ENCODE results near the gene ZNF883. TPM values are rescaled to one million over a fixed set of nuclear protein-coding genes. Genes with fewer than 3 reads are reported as not detected.
A peak's percentile ranks its signal among the peaks of the same experiment; 100 is the strongest.

ZNF883 gene
- total and polyA plus RNA-seq, 9 of the 15 experiments (the other 6 are each of a cell fraction or from before 2014, with no cell fraction given) = 1.00 to 5.7 (median 3.7) TPM

DNA sequence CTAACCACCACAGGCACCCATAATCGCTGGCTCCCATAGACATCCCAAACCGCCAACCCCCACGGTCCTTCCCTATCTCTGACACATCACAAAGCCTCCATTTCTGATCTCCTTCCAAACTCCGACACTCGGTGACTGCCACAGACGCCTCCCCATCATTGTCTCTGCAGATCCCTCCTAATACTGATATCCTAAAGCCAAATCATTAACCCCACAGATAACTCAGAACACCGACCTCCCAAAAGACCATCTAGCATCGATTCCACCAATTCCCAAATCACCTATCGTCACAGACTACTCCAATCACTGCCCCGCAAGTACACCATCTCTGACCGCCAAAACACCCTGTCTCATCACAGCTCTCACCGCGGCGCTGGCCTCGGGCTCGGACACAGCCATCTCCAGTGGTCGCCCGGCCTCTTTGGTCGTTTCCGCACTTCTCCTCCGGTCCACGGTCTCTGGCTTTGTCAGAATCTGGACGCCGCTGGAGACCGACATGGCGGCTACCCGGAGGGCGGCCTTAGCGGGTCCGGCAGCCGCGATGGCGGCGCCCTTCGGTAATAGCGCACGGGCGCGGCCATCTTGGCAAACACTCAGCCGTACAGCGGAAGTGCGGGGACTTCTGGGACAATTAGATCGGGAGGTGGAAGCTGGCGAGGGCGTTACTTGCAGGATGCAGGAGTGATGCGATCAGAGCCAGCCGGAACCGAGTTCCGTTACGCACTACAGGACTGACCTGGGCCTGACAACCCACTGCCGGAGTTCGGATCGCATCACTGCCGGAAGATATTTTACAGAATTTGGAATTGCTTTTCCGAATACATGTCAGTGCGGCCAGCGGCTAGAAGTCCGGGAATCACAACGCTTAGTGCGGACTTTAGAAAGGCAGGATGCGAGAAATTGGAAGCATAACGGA is 44.5 kb upstream of the ZNF883 start, which contains the start of gene ZFP37 (continued):
- TF ChIP-seq ZNF830 (CRISPR knock-in tag; IDR thresholded peaks at IDR 0.05) (no peak), ZNF133 (CRISPR knock-in tag; IDR thresholded peaks at IDR 0.05) (no peak), ZNF175 (CRISPR knock-in tag; IDR thresholded peaks at IDR 0.05; ENCODE audit: low read depth) (peak; percentile 78; the same call in 1 of the 2 replicates), KLF16 (IDR thresholded peaks at IDR 0.05) (no peak), ZNF764 (CRISPR knock-in tag; IDR thresholded peaks at IDR 0.05; ENCODE audit: low read depth) (no peak), ZNF766 (CRISPR knock-in tag; conservative IDR thresholded peaks at IDR 0.05) (peak; percentile 90), MAZ (CRISPR knock-in tag; conservative IDR thresholded peaks at IDR 0.05 in 1 of 2, IDR thresholded peaks at IDR 0.05 in 1 of 2) (peak in 1 of 2 experiments; percentile 14; a peak in 1 of 4 replicates), ELF1 (tag; IDR thresholded peaks at IDR 0.05) (peak; percentile 66; the same call in 1 of the 2 replicates), PHB (CRISPR knock-in tag; IDR thresholded peaks at IDR 0.05) (no peak), EP400 (IDR thresholded peaks at IDR 0.05) (no peak), SMAD1 (IDR thresholded peaks at IDR 0.05; ENCODE audit: low read depth, low read length, partially characterized antibody) (no peak), CCNT2 (IDR thresholded peaks at IDR 0.05; ENCODE audit: borderline replicate concordance, extremely low read depth, insufficient read length, low read depth, low read length) (no peak), TAF15 (IDR thresholded peaks at IDR 0.05; ENCODE audit: low read depth, low read length) (no peak), TAF7 (tag; IDR thresholded peaks at IDR 0.05) (0 out of 2 replicates have a peak, but pooled peaks have one; percentile 7), SPI1 (IDR thresholded peaks at IDR 0.05; ENCODE audit: borderline replicate concordance, low read depth, low read length) (peak; percentile 56; the same call in 1 of the 2 replicates), ETV1 (tag; conservative IDR thresholded peaks at IDR 0.05; ENCODE audit: low read depth) (peak; percentile 74), GATAD2A (IDR thresholded peaks at IDR 0.05) (no peak), MIER1 (IDR thresholded peaks at IDR 0.05; ENCODE audit: low read depth) (no peak), MTA1 (IDR thresholded peaks at IDR 0.05; ENCODE audit: borderline replicate concordance) (0 out of 2 replicates have a peak, but pooled peaks have one; percentile 19)
- TF ChIP-seq, protein P1, sequence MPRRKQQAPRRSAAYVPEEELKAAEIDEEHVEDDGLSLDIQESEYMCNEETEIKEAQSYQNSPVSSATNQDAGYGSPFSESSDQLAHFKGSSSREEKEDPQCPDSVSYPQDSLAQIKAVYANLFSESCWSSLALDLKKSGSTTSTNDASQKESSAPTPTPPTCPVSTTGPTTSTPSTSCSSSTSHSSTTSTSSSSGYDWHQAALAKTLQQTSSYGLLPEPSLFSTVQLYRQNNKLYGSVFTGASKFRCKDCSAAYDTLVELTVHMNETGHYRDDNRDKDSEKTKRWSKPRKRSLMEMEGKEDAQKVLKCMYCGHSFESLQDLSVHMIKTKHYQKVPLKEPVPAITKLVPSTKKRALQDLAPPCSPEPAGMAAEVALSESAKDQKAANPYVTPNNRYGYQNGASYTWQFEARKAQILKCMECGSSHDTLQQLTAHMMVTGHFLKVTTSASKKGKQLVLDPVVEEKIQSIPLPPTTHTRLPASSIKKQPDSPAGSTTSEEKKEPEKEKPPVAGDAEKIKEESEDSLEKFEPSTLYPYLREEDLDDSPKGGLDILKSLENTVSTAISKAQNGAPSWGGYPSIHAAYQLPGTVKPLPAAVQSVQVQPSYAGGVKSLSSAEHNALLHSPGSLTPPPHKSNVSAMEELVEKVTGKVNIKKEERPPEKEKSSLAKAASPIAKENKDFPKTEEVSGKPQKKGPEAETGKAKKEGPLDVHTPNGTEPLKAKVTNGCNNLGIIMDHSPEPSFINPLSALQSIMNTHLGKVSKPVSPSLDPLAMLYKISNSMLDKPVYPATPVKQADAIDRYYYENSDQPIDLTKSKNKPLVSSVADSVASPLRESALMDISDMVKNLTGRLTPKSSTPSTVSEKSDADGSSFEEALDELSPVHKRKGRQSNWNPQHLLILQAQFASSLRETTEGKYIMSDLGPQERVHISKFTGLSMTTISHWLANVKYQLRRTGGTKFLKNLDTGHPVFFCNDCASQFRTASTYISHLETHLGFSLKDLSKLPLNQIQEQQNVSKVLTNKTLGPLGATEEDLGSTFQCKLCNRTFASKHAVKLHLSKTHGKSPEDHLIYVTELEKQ (CRISPR knock-in tag; IDR thresholded peaks at IDR 0.05) = no peak
- TF ChIP-seq, protein P2, sequence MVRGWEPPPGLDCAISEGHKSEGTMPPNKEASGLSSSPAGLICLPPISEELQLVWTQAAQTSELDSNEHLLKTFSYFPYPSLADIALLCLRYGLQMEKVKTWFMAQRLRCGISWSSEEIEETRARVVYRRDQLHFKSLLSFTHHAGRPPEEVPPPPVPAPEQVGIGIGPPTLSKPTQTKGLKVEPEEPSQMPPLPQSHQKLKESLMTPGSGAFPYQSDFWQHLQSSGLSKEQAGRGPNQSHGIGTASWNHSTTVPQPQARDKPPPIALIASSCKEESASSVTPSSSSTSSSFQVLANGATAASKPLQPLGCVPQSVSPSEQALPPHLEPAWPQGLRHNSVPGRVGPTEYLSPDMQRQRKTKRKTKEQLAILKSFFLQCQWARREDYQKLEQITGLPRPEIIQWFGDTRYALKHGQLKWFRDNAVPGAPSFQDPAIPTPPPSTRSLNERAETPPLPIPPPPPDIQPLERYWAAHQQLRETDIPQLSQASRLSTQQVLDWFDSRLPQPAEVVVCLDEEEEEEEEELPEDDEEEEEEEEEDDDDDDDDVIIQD (CRISPR knock-in tag; IDR thresholded peaks at IDR 0.05) = no peak
- TF ChIP-seq, protein P3, sequence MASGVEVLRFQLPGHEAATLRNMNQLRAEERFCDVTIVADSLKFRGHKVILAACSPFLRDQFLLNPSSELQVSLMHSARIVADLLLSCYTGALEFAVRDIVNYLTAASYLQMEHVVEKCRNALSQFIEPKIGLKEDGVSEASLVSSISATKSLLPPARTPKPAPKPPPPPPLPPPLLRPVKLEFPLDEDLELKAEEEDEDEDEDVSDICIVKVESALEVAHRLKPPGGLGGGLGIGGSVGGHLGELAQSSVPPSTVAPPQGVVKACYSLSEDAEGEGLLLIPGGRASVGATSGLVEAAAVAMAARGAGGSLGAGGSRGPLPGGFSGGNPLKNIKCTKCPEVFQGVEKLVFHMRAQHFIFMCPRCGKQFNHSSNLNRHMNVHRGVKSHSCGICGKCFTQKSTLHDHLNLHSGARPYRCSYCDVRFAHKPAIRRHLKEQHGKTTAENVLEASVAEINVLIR (CRISPR knock-in tag; IDR thresholded peaks at IDR 0.05) = no peak

All from K562 (cell line).